HEK293 (cell line): ENCODE measurements around the gene L3MBTL3.

Experiments used
- ZEB2 ChIP-seq: fragments of 450-650 bp; formaldehyde crosslinking; IDR thresholded peaks from 2 replicates; pipeline ENCODE4 v1.5.1; 2016; ENCODE audit warnings: missing biosample characterization, missing genetic modification characterization
- TF ChIP-seq, protein P1 (sequence below): fragments of 450-650 bp; formaldehyde crosslinking; IDR thresholded peaks from 2 replicates; pipeline ENCODE4 v1.5.1; 2017; ENCODE audit warnings: missing biosample characterization, missing genetic modification characterization
- TF ChIP-seq, protein P2 (sequence below): fragments of 450-650 bp; formaldehyde crosslinking; IDR thresholded peaks from 2 replicates; pipeline ENCODE4 v1.5.1; 2016; ENCODE audit warnings: missing biosample characterization, missing genetic modification characterization

DNA sequence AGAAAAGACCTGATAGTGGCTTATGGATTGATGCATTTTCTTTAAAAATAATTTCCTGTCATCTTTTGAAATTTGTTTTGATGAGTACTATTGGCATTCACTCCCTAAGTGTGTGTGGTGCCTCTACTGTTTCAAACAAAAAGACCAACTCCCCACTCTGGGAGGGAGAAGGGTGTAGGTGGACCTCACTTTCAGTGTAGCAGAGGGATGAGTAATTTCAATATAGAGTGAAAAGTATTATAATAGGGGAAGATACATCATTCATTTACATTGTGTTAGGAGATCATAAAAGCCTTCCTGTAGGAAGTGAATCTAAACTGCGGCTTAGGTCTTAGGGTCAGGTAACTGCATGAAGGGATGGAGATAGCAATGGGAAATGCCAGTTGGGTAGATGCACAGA, 158.0 kb downstream of the L3MBTL3 start:
- no peak for TF ChIP-seq ZEB2 (tag by site-specific recombination)
- TF ChIP-seq, protein P1, sequence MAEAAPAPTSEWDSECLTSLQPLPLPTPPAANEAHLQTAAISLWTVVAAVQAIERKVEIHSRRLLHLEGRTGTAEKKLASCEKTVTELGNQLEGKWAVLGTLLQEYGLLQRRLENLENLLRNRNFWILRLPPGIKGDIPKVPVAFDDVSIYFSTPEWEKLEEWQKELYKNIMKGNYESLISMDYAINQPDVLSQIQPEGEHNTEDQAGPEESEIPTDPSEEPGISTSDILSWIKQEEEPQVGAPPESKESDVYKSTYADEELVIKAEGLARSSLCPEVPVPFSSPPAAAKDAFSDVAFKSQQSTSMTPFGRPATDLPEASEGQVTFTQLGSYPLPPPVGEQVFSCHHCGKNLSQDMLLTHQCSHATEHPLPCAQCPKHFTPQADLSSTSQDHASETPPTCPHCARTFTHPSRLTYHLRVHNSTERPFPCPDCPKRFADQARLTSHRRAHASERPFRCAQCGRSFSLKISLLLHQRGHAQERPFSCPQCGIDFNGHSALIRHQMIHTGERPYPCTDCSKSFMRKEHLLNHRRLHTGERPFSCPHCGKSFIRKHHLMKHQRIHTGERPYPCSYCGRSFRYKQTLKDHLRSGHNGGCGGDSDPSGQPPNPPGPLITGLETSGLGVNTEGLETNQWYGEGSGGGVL, result no peak
- TF ChIP-seq, protein P2, sequence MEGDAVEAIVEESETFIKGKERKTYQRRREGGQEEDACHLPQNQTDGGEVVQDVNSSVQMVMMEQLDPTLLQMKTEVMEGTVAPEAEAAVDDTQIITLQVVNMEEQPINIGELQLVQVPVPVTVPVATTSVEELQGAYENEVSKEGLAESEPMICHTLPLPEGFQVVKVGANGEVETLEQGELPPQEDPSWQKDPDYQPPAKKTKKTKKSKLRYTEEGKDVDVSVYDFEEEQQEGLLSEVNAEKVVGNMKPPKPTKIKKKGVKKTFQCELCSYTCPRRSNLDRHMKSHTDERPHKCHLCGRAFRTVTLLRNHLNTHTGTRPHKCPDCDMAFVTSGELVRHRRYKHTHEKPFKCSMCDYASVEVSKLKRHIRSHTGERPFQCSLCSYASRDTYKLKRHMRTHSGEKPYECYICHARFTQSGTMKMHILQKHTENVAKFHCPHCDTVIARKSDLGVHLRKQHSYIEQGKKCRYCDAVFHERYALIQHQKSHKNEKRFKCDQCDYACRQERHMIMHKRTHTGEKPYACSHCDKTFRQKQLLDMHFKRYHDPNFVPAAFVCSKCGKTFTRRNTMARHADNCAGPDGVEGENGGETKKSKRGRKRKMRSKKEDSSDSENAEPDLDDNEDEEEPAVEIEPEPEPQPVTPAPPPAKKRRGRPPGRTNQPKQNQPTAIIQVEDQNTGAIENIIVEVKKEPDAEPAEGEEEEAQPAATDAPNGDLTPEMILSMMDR (tag by site-specific recombination), result no peak
